HEK293 (cell line): ENCODE data around the gene MAML2.

Experiments
- CTCF ChIA-PET: fragments of 350-600 bp; formaldehyde crosslinking; extraction: SDS; loops from one replicate; lab custom pipeline; 2021; ENCODE audit warnings: antibody characterized with exemption; lab: Yijun Ruan, JAX
- POLR2A ChIA-PET: fragments of 300-600 bp; formaldehyde crosslinking; extraction: SDS; loops from one replicate; lab custom pipeline; 2020; ENCODE audit warnings: antibody characterized with exemption, inconsistent platforms; lab: Yijun Ruan, JAX
- H3K27ac ChIP-seq: fragments of 200-500 bp; sonication (Bioruptor generic); 2 replicates; pipeline ENCODE4 v1.5.1; 2014; ENCODE audit warnings: low read depth, low read length, control low read depth, inconsistent platforms; ENCODE audit errors: extremely low read depth
- H3K36me3 ChIP-seq, 2 experiments: fragments of 200-500 bp in 1 of 2; sonication (Bioruptor generic) in 1 of 2; 1 replicate in 1 of 2; 2 replicates in 1 of 2; pipeline ENCODE4 v1.5.1; 2014 to 2017; ENCODE audit warnings: inconsistent platforms in 2 of 2, low read length in 2 of 2; ENCODE audit not compliant: control insufficient read depth in 2 of 2, insufficient read depth in 1 of 2
- H3K4me1 ChIP-seq: fragments of 200-500 bp; sonication (Bioruptor generic); 2 replicates; pipeline ENCODE4 v1.5.1; 2014; ENCODE audit warnings: mild to moderate bottlenecking, low read length, inconsistent platforms; ENCODE audit not compliant: control insufficient read depth, insufficient read depth
- H3K4me3 ChIP-seq: 2 replicates; pipeline ENCODE4 v1.5.1; 2011; ENCODE audit warnings: low read depth, mild to moderate bottlenecking, control low read depth, low read length, moderate library complexity
- H3K9me3 ChIP-seq: fragments of 200-500 bp; sonication (Bioruptor generic); 2 replicates; pipeline ENCODE4 v1.5.1; 2014; ENCODE audit warnings: low read depth, low read length, inconsistent platforms; ENCODE audit not compliant: control insufficient read depth, insufficient read depth
- BCL6B ChIP-seq: fragments of 450-650 bp; formaldehyde crosslinking; IDR thresholded peaks from 2 replicates; pipeline ENCODE4 v1.5.1; 2017; ENCODE audit warnings: missing biosample characterization, missing genetic modification characterization
- GLIS2 ChIP-seq: fragments of 450-650 bp; formaldehyde crosslinking; IDR thresholded peaks from 2 replicates; pipeline ENCODE4 v1.5.1; 2016; ENCODE audit warnings: missing biosample characterization, missing genetic modification characterization
- HOXC10 ChIP-seq: sonication (generic); formaldehyde crosslinking; IDR thresholded peaks from 2 replicates; pipeline ENCODE4 v1.8.1; 2023; ENCODE audit warnings: mild to moderate bottlenecking, missing genetic modification reagents
- KLF1 ChIP-seq: fragments of 450-650 bp; formaldehyde crosslinking; IDR thresholded peaks from 2 replicates; pipeline ENCODE4 v1.5.1; 2016; ENCODE audit warnings: missing biosample characterization, missing genetic modification characterization
- OVOL3 ChIP-seq: fragments of 450-650 bp; formaldehyde crosslinking; IDR thresholded peaks from 2 replicates; pipeline ENCODE4 v1.5.1; 2016; ENCODE audit warnings: missing biosample characterization, missing genetic modification characterization
- PRDM6 ChIP-seq: fragments of 450-650 bp; formaldehyde crosslinking; IDR thresholded peaks from 2 replicates; pipeline ENCODE4 v1.5.1; 2017; ENCODE audit warnings: missing biosample characterization, missing genetic modification characterization
- SALL2 ChIP-seq: fragments of 450-650 bp; formaldehyde crosslinking; IDR thresholded peaks from 2 replicates; pipeline ENCODE4 v1.5.0; 2017; ENCODE audit warnings: missing biosample characterization, mild to moderate bottlenecking, missing genetic modification characterization, borderline replicate concordance
- SP3 ChIP-seq: fragments of 450-650 bp; formaldehyde crosslinking; IDR thresholded peaks from 2 replicates; pipeline ENCODE4 v1.5.1; 2016; ENCODE audit warnings: missing biosample characterization, missing genetic modification characterization
- TCF7L2 ChIP-seq: IDR thresholded peaks from 2 replicates; pipeline ENCODE4 v1.6.1; 2011; ENCODE audit warnings: low read depth, mild to moderate bottlenecking, inconsistent platforms, low read length, moderate library complexity, borderline replicate concordance
- ZBTB20 ChIP-seq: fragments of 450-650 bp; formaldehyde crosslinking; IDR thresholded peaks from 2 replicates; pipeline ENCODE4 v1.5.1; 2016; ENCODE audit warnings: missing biosample characterization, missing genetic modification characterization
- ZFHX2 ChIP-seq: fragments of 450-650 bp; formaldehyde crosslinking; conservative IDR thresholded peaks from 2 replicates; pipeline ENCODE4 v1.5.1; 2016; ENCODE audit warnings: missing biosample characterization, missing genetic modification characterization
- ZNF174 ChIP-seq: fragments of 450-650 bp; formaldehyde crosslinking; IDR thresholded peaks from 2 replicates; pipeline ENCODE4 v1.5.0; 2017; ENCODE audit warnings: missing biosample characterization, mild to moderate bottlenecking, missing genetic modification characterization
- ZNF24 ChIP-seq: fragments of 450-650 bp; formaldehyde crosslinking; IDR thresholded peaks from 2 replicates; pipeline ENCODE4 v1.5.1; 2016; ENCODE audit warnings: missing biosample characterization, missing genetic modification characterization
- ZNF324 ChIP-seq: fragments of 450-650 bp; formaldehyde crosslinking; IDR thresholded peaks from 2 replicates; pipeline ENCODE4 v1.5.1; 2016; ENCODE audit warnings: missing biosample characterization, missing genetic modification characterization
- ZNF548 ChIP-seq: fragments of 450-650 bp; formaldehyde crosslinking; IDR thresholded peaks from 2 replicates; pipeline ENCODE4 v1.5.1; 2016; ENCODE audit warnings: missing biosample characterization, missing genetic modification characterization
- ZNF561 ChIP-seq: fragments of 450-650 bp; IDR thresholded peaks from 2 replicates; pipeline ENCODE4 v1.5.1; 2018; ENCODE audit warnings: missing biosample characterization, missing genetic modification characterization, borderline replicate concordance
- ZNF660 ChIP-seq: fragments of 450-650 bp; IDR thresholded peaks from 2 replicates; pipeline ENCODE4 v1.5.1; 2018; ENCODE audit warnings: missing biosample characterization, mild to moderate bottlenecking, missing genetic modification characterization
- ZNF768 ChIP-seq: fragments of 450-650 bp; formaldehyde crosslinking; IDR thresholded peaks from 2 replicates; pipeline ENCODE4 v1.5.1; 2018; ENCODE audit warnings: missing biosample characterization, mild to moderate bottlenecking, missing genetic modification characterization
- ZNF776 ChIP-seq: fragments of 450-650 bp; formaldehyde crosslinking; IDR thresholded peaks from 2 replicates; pipeline ENCODE4 v1.5.0; 2017; ENCODE audit warnings: missing biosample characterization, missing genetic modification characterization, borderline replicate concordance
- TF ChIP-seq, protein P1 (sequence below): fragments of 450-650 bp; IDR thresholded peaks from 2 replicates; pipeline ENCODE4 v1.5.1; 2018; ENCODE audit warnings: missing biosample characterization, mild to moderate bottlenecking, missing genetic modification characterization

Gene MAML2

DNA sequence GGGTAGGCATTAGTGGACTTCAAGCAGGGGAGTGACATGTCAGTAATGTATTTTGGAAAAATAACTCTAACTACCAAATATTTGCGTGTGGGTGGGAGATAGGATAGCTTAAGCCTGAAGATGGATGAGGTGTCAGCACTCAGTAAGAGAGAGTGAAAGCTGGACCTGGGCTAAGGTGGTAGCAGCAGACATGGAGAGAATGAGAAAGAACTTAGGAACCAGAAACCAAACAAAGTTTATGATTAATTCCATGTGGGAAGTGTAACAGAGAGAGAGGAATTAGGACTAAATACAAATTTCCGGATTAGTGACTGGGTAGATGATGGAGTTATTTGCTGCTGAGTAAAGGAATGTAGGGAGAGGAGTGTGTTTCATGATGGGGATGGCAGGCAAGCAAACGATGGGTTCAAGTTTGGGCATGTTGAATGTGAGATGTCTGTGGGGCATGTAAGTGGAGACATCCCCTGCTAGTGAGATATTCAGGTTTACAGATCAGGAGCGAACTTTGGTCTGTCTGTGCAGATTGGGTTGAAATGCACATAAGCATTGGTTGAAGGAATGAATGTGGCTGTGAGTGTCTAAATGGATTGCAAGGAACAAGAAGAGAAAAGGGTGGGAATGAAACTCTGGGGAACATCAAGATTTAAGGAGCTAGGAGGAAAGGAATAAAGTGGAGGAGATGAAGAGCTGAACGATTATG, 233.5 kb downstream of the MAML2 start:
- Histone ChIP-seq H3K4me1 (no peaks in the 10 kb centered on the region), H3K9me3 (no peaks in the 10 kb centered on the region), H3K4me3 (no peak overlapping the region), H3K36me3 (no peaks in the 10 kb centered on the region), H3K27ac (no peak overlapping the region)
- ChIA-PET CTCF (no interaction called here), POLR2A (no interaction called here)
- no peak for TF ChIP-seq PRDM6 (tag by site-specific recombination)
- 0 out of 2 replicates have a peak, but pooled peaks have one; percentile 13 for TF ChIP-seq ZFHX2 (tag by site-specific recombination)

- ChIA-PET CTCF (interaction anchor here (1.2 kb wide), 1 partner anchor 236 kb away, joined by 3 read pairs; the partner anchor contains the start of gene MAML2), POLR2A (no interaction called here)
- no peaks in the 10 kb centered on the region for H3K4me1 ChIP-seq
- H3K4me3 ChIP-seq, result no peak overlapping the region
- no peak overlapping the region for H3K27ac ChIP-seq
- no peaks in the 10 kb centered on the region for H3K9me3 ChIP-seq
- TF ChIP-seq ZNF660 (tag by site-specific recombination), result no peak
- no peak for TF ChIP-seq OVOL3 (tag by site-specific recombination)
- no peaks in the 10 kb centered on the region for H3K36me3 ChIP-seq
Measured at GRCh38 chr11:96107143-96107824, 235.7 kb downstream of the MAML2 start.

DNA sequence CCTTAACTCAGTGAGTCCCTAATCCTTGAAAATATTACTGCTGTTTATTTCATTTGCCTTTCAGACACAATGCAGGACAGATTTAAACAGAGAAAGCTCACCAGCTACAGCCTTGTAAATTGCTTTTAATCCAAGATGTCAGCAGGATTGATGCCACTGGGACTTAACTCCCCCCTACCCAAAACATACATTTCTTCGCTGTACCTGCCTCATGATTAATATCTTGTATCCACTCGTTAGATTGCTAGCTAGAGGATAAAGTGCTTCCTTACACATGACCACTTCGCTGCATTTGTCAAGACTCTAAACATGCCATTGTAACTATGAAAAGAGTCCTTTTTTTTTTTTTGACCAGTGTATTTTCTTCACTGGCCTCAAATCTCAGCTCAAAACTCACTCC, 236.3 kb downstream of the MAML2 start:
- Histone ChIP-seq H3K9me3 (no peaks in the 10 kb centered on the region), H3K27ac (no peak overlapping the region), H3K4me3 (no peak overlapping the region), H3K4me1 (no peaks in the 10 kb centered on the region), H3K36me3 (no peaks in the 10 kb centered on the region)
- CTCF ChIA-PET, result interaction anchor here (0.6 to 2.3 kb wide), 3 partner anchors 237 to 1034 kb away, joined by 3 to 7 read pairs (median 3); partner anchors contain the start of gene MAML2
- POLR2A ChIA-PET, result no interaction called here
- no peak for TF ChIP-seq ZNF24 (tag by site-specific recombination)
- no peak for TF ChIP-seq ZNF768
- TF ChIP-seq KLF1 (tag by site-specific recombination), result no peak
- no peak for TF ChIP-seq ZNF561 (tag by site-specific recombination)
- TF ChIP-seq SALL2, result no peak
- TF ChIP-seq ZNF776 (tag by site-specific recombination), result no peak
- TF ChIP-seq, protein P1, sequence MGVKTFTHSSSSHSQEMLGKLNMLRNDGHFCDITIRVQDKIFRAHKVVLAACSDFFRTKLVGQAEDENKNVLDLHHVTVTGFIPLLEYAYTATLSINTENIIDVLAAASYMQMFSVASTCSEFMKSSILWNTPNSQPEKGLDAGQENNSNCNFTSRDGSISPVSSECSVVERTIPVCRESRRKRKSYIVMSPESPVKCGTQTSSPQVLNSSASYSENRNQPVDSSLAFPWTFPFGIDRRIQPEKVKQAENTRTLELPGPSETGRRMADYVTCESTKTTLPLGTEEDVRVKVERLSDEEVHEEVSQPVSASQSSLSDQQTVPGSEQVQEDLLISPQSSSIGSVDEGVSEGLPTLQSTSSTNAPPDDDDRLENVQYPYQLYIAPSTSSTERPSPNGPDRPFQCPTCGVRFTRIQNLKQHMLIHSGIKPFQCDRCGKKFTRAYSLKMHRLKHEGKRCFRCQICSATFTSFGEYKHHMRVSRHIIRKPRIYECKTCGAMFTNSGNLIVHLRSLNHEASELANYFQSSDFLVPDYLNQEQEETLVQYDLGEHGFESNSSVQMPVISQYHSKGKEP (tag by site-specific recombination), result no peak
- TF ChIP-seq SP3 (tag by site-specific recombination), result no peak
- no peak for TF ChIP-seq HOXC10 (CRISPR knock-in tag)
- no peak for TF ChIP-seq ZNF324 (tag by site-specific recombination)
- no peak for TF ChIP-seq ZBTB20
- TF ChIP-seq TCF7L2, result no peak
- TF ChIP-seq ZNF174 (tag by site-specific recombination), result no peak
- no peak for TF ChIP-seq ZNF548 (tag by site-specific recombination)
- no peak for TF ChIP-seq GLIS2 (tag by site-specific recombination)
- TF ChIP-seq BCL6B (tag by site-specific recombination), result no peak
